Trophoblast cell (in vitro differentiated cells and primary cell): Measurements from ENCODE around the gene BICD1.

Experiments used
- DNase-seq, 2 donors: peaks; one replicate each; pipeline ENCODE4 v3.0.0-alpha.2; 2016
- H2AFZ ChIP-seq: 2 replicates; pipeline ENCODE4 v1.6.1; 2013; ENCODE audit warnings: low read length, moderate library complexity, mild to moderate bottlenecking; ENCODE audit not compliant: insufficient read depth, poor library complexity
- H2AK5ac ChIP-seq: 2 replicates; pipeline ENCODE4 v1.6.1; 2013; ENCODE audit warnings: mild to moderate bottlenecking, low read length
- H2BK120ac ChIP-seq: 2 replicates; pipeline ENCODE4 v1.6.1; 2013; ENCODE audit warnings: low read length, mild to moderate bottlenecking, moderate library complexity; ENCODE audit not compliant: insufficient read depth, poor library complexity
- H2BK12ac ChIP-seq: 2 replicates; pipeline ENCODE4 v1.6.1; 2013; ENCODE audit warnings: mild to moderate bottlenecking, low read length, moderate library complexity
- H2BK5ac ChIP-seq: 2 replicates; pipeline ENCODE4 v1.6.1; 2013; ENCODE audit warnings: low read length, low read depth, moderate library complexity, mild to moderate bottlenecking; ENCODE audit not compliant: poor library complexity
- H3K14ac ChIP-seq: 2 replicates; pipeline ENCODE4 v1.6.1; 2013; ENCODE audit warnings: mild to moderate bottlenecking, low read length
- H3K18ac ChIP-seq: 2 replicates; pipeline ENCODE4 v1.6.1; 2013; ENCODE audit warnings: mild to moderate bottlenecking, low read length
- H3K23ac ChIP-seq: 2 replicates; pipeline ENCODE4 v1.6.1; 2013; ENCODE audit warnings: low read length
- H3K27ac ChIP-seq: 2 replicates; pipeline ENCODE4 v1.5.1; 2013; ENCODE audit warnings: low read depth, mild to moderate bottlenecking, inconsistent platforms, low read length, moderate library complexity
- H3K27me3 ChIP-seq: 2 replicates; pipeline ENCODE4 v1.6.1; 2013; ENCODE audit warnings: inconsistent platforms, mild to moderate bottlenecking, low read length, moderate library complexity; ENCODE audit not compliant: insufficient read depth
- H3K36me3 ChIP-seq, 2 experiments: 1 replicate in 1 of 2; 2 replicates in 1 of 2; pipeline ENCODE4 v1.6.1; 2013; ENCODE audit warnings: low read length in 2 of 2, mild to moderate bottlenecking in 2 of 2, moderate library complexity in 1 of 2; ENCODE audit not compliant: insufficient read depth in 2 of 2, control insufficient read depth in 1 of 2
- H3K4ac ChIP-seq: 2 replicates; pipeline ENCODE4 v1.6.1; 2013; ENCODE audit warnings: low read depth, mild to moderate bottlenecking, low read length, moderate library complexity
- H3K4me1 ChIP-seq, 2 experiments: 1 replicate in 1 of 2; 2 replicates in 1 of 2; pipeline ENCODE4 v1.6.1; 2013; ENCODE audit warnings: low read length in 2 of 2, mild to moderate bottlenecking in 2 of 2, moderate library complexity in 1 of 2; ENCODE audit not compliant: insufficient read depth in 2 of 2, control insufficient read depth in 1 of 2
- H3K4me2 ChIP-seq: 2 replicates; pipeline ENCODE4 v1.6.1; 2013; ENCODE audit warnings: inconsistent platforms, mild to moderate bottlenecking, low read length, moderate library complexity
- H3K4me3 ChIP-seq: 2 replicates; pipeline ENCODE4 v1.5.1; 2013; ENCODE audit warnings: mild to moderate bottlenecking, low read depth, low read length, inconsistent platforms
- H3K79me1 ChIP-seq: one replicate; pipeline ENCODE4 v1.6.1; 2013; ENCODE audit warnings: low read length
- H3K79me2 ChIP-seq: 2 replicates; pipeline ENCODE4 v1.6.1; 2013; ENCODE audit warnings: low read length, mild to moderate bottlenecking; ENCODE audit not compliant: control insufficient read depth, insufficient read depth, poor library complexity
- H3K9ac ChIP-seq: 2 replicates; pipeline ENCODE4 v1.6.1; 2013; ENCODE audit warnings: mild to moderate bottlenecking, low read length
- H3K9me3 ChIP-seq: 2 replicates; pipeline ENCODE4 v1.6.1; 2013; ENCODE audit warnings: low read depth, mild to moderate bottlenecking, control low read depth, inconsistent platforms, low read length; ENCODE audit not compliant: insufficient read depth
- H4K12ac ChIP-seq: 2 replicates; pipeline ENCODE4 v1.6.1; 2013; ENCODE audit warnings: low read depth, mild to moderate bottlenecking, low read length, moderate library complexity
- H4K8ac ChIP-seq: 2 replicates; pipeline ENCODE4 v1.6.1; 2013; ENCODE audit warnings: low read depth, mild to moderate bottlenecking, low read length, moderate library complexity
- H4K91ac ChIP-seq: one replicate; pipeline ENCODE4 v1.6.1; 2013; ENCODE audit warnings: low read depth, mild to moderate bottlenecking, low read length, moderate library complexity
- WGBS: extraction: QIAGEN DNeasy Blood & Tissue Kit; methylation state at CpG from one replicate; pipeline ENCODE4 v1.1.7; 2013; ENCODE audit warnings: missing lambda C conversion rate; ENCODE audit not compliant: insufficient read length, insufficient coverage; ENCODE audit errors: extremely low coverage; 5-methylcytosine and 5-hydroxymethylcytosine counted together

BICD1 gene

GRCh38 chr12:32158525-32158924, 51.9 kb downstream of the BICD1 start:
- no peak overlapping the region for H2BK120ac ChIP-seq
- H3K14ac ChIP-seq: no peak overlapping the region
- no peaks in the 10 kb centered on the region for H3K36me3 ChIP-seq
- H2BK12ac ChIP-seq: no peak overlapping the region
- no CpG with 5 or more reads among the region's 1 CpG for WGBS
- H3K79me1 ChIP-seq: no peaks in the 10 kb centered on the region
- H4K8ac ChIP-seq: no peak overlapping the region
- H3K4me2 ChIP-seq: no peak overlapping the region
- no peaks in the 10 kb centered on the region for H3K4me1 ChIP-seq
- no peak overlapping the region for H3K4ac ChIP-seq
- no peak overlapping the region for H4K12ac ChIP-seq
- DNase-seq: no peak
- H3K9me3 ChIP-seq: no peaks in the 10 kb centered on the region
- H3K4me3 ChIP-seq: no peak overlapping the region
- H3K27ac ChIP-seq: no peak overlapping the region
- no peak overlapping the region for H2AK5ac ChIP-seq
- H4K91ac ChIP-seq: no peak overlapping the region
- no peaks in the 10 kb centered on the region for H3K79me2 ChIP-seq
- no peak overlapping the region for H3K23ac ChIP-seq
- H2AFZ ChIP-seq: no peak overlapping the region
- H3K18ac ChIP-seq: no peak overlapping the region
- no peaks in the 10 kb centered on the region for H3K27me3 ChIP-seq
- H2BK5ac ChIP-seq: no peak overlapping the region
- H3K9ac ChIP-seq: no peak overlapping the region

- Histone ChIP-seq H3K9ac (no peak overlapping the region), H3K18ac (no peak overlapping the region), H2AK5ac (no peak overlapping the region), H2BK12ac (no peak overlapping the region), H3K4me2 (no peak overlapping the region), H2AFZ (no peak overlapping the region), H3K36me3 (no peaks in the 10 kb centered on the region), H3K4me3 (no peak overlapping the region), H4K12ac (no peak overlapping the region), H3K27me3 (no peaks in the 10 kb centered on the region), H3K4ac (no peak overlapping the region), H4K8ac (no peak overlapping the region), H3K9me3 (no peaks in the 10 kb centered on the region), H3K23ac (no peak overlapping the region), H3K4me1 (no peaks in the 10 kb centered on the region), H2BK120ac (no peak overlapping the region), H2BK5ac (no peak overlapping the region), H3K27ac (no peak overlapping the region), H3K79me1 (no peaks in the 10 kb centered on the region), H3K14ac (no peak overlapping the region), H4K91ac (no peak overlapping the region), H3K79me2 (no peaks in the 10 kb centered on the region)
- no CpG with 5 or more reads among the region's 6 CpGs for WGBS
- DNase-seq: no peak
These were observed 52.7 kb downstream of the BICD1 start for GRCh38 chr12:32159381-32159780.

GRCh38 chr12:32159925-32160324, 53.3 kb downstream of the BICD1 start:
- H3K9ac ChIP-seq: no peak overlapping the region
- H4K91ac ChIP-seq: no peak overlapping the region
- DNase-seq: no peak
- H3K79me1 ChIP-seq: no peaks in the 10 kb centered on the region
- H2BK5ac ChIP-seq: no peak overlapping the region
- H4K8ac ChIP-seq: no peak overlapping the region
- no peaks in the 10 kb centered on the region for H3K9me3 ChIP-seq
- H3K79me2 ChIP-seq: no peaks in the 10 kb centered on the region
- no peak overlapping the region for H2BK12ac ChIP-seq
- no CpG with 5 or more reads among the region's 3 CpGs for WGBS
- H3K36me3 ChIP-seq: no peaks in the 10 kb centered on the region
- H3K27ac ChIP-seq: no peak overlapping the region
- H3K27me3 ChIP-seq: no peaks in the 10 kb centered on the region
- H3K14ac ChIP-seq: no peak overlapping the region
- no peak overlapping the region for H3K4me2 ChIP-seq
- no peak overlapping the region for H3K4me3 ChIP-seq
- no peak overlapping the region for H2BK120ac ChIP-seq
- no peak overlapping the region for H3K23ac ChIP-seq
- no peaks in the 10 kb centered on the region for H3K4me1 ChIP-seq
- H3K4ac ChIP-seq: no peak overlapping the region
- H2AK5ac ChIP-seq: no peak overlapping the region
- H3K18ac ChIP-seq: no peak overlapping the region
- H2AFZ ChIP-seq: no peak overlapping the region
- H4K12ac ChIP-seq: no peak overlapping the region

- no peak overlapping the region for H3K4me3 ChIP-seq
- H3K27me3 ChIP-seq: no peaks in the 10 kb centered on the region
- H3K27ac ChIP-seq: no peak overlapping the region
- DNase-seq: no peak
- no peak overlapping the region for H3K23ac ChIP-seq
- no peaks in the 10 kb centered on the region for H3K79me1 ChIP-seq
- no peaks in the 10 kb centered on the region for H3K36me3 ChIP-seq
- no peak overlapping the region for H2BK12ac ChIP-seq
- H3K4me1 ChIP-seq: no peaks in the 10 kb centered on the region
- H4K12ac ChIP-seq: no peak overlapping the region
- no peaks in the 10 kb centered on the region for H3K9me3 ChIP-seq
- no peak overlapping the region for H3K4me2 ChIP-seq
- H2AK5ac ChIP-seq: no peak overlapping the region
- no peak overlapping the region for H3K18ac ChIP-seq
- H3K4ac ChIP-seq: no peak overlapping the region
- H3K79me2 ChIP-seq: no peaks in the 10 kb centered on the region
- no peak overlapping the region for H4K8ac ChIP-seq
- no CpG with 5 or more reads among the region's 5 CpGs for WGBS
- no peak overlapping the region for H3K9ac ChIP-seq
- H2BK5ac ChIP-seq: no peak overlapping the region
- H3K14ac ChIP-seq: no peak overlapping the region
- H2BK120ac ChIP-seq: no peak overlapping the region
- no peak overlapping the region for H4K91ac ChIP-seq
- H2AFZ ChIP-seq: no peak overlapping the region
These were observed 54.4 kb downstream of the BICD1 start for GRCh38 chr12:32161058-32161457.
